NT2/D1 (cell line): ENCODE measurements around the gene TMEM240.
"Not testable (repeated sequence)": the region's sequence is repeated elsewhere in the genome, so short reads cannot be mapped to it uniquely, and the experiment has no call there.

Source experiments
- DNase-seq: peaks from one replicate; pipeline ENCODE4 v3.0.0-alpha.2; 2011; ENCODE audit warnings: low read depth, low spot score
- H3K27me3 ChIP-seq: 2 replicates; pipeline ENCODE4 v1.6.0; 2011; ENCODE audit warnings: mild to moderate bottlenecking; ENCODE audit not compliant: insufficient read length, insufficient read depth
- H3K36me3 ChIP-seq: 2 replicates; pipeline ENCODE4 v1.6.1; 2011; ENCODE audit warnings: mild to moderate bottlenecking, low read length, mixed read lengths; ENCODE audit not compliant: insufficient read depth, insufficient read length
- H3K4me1 ChIP-seq: 2 replicates; pipeline ENCODE4 v1.5.1; 2011; ENCODE audit not compliant: insufficient read depth, insufficient read length
- H3K4me3 ChIP-seq: 2 replicates; pipeline ENCODE4 v1.5.1; 2011; ENCODE audit warnings: low read depth; ENCODE audit not compliant: insufficient read length
- H3K9ac ChIP-seq: 2 replicates; pipeline ENCODE4 v1.6.0; 2011; ENCODE audit warnings: low read depth; ENCODE audit not compliant: insufficient read length
- H3K9me3 ChIP-seq: 2 replicates; pipeline ENCODE4 v1.5.1; 2011; ENCODE audit warnings: mild to moderate bottlenecking, low read length; ENCODE audit not compliant: insufficient read depth
- SUZ12 ChIP-seq: IDR thresholded peaks from 2 replicates; pipeline ENCODE4 v1.6.1; 2011; ENCODE audit not compliant: insufficient read length, insufficient read depth; ENCODE audit errors: extremely low read depth
- YY1 ChIP-seq: IDR thresholded peaks from 2 replicates; pipeline ENCODE4 v1.6.1; 2011; ENCODE audit not compliant: insufficient read length, insufficient read depth
- ZNF274 ChIP-seq: IDR thresholded peaks from 2 replicates; pipeline ENCODE4 v1.6.1; 2011; ENCODE audit warnings: mild to moderate bottlenecking, low read depth, low read length

Gene TMEM240

GRCh38 chr1:1531947-1532346, 8.5 kb downstream of the TMEM240 start:
- DNase-seq: no peak
- Histone ChIP-seq H3K9ac (no peak overlapping the region), H3K9me3 (peaks cover 11% of the 10 kb centered on the region; the same call in 1 of the 2 replicates), H3K4me3 (no peak overlapping the region), H3K4me1 (peaks cover 2% of the 10 kb centered on the region), H3K36me3 (peaks cover 36% of the 10 kb centered on the region), H3K27me3 (no peaks in the 10 kb centered on the region)
- no peak for TF ChIP-seq SUZ12

- H3K36me3 ChIP-seq: peaks cover 44% of the 10 kb centered on the region
Observed at GRCh38 chr1:1529936-1530335, 10.5 kb downstream of the TMEM240 start.

GRCh38 chr1:1529321-1529720, 11.1 kb downstream of the TMEM240 start:
- Histone ChIP-seq H3K9ac (no peak overlapping the region), H3K9me3 (peaks cover 11% of the 10 kb centered on the region; the same call in 1 of the 2 replicates), H3K27me3 (no peaks in the 10 kb centered on the region), H3K4me1 (no peaks in the 10 kb centered on the region), H3K4me3 (no peak overlapping the region), H3K36me3 (peaks cover 46% of the 10 kb centered on the region)
- DNase-seq: no peak
- no peak for TF ChIP-seq ZNF274
- no peak for TF ChIP-seq SUZ12
- TF ChIP-seq YY1: no peak

More at GRCh38 chr1:1529936-1530335, 10.5 kb downstream of the TMEM240 start:
- Histone ChIP-seq H3K4me1 (no peaks in the 10 kb centered on the region), H3K9me3 (peaks cover 11% of the 10 kb centered on the region; the same call in 1 of the 2 replicates), H3K9ac (no peak overlapping the region), H3K4me3 (no peak overlapping the region), H3K27me3 (no peaks in the 10 kb centered on the region)
- no peak for TF ChIP-seq SUZ12
- no peak for TF ChIP-seq ZNF274
- TF ChIP-seq YY1: no peak
- DNase-seq: no peak

- no peak overlapping the region for H3K9ac ChIP-seq
- TF ChIP-seq SUZ12 (no peak), YY1 (no peak), ZNF274 (no peak)
- peaks cover 48% of the 10 kb centered on the region for H3K36me3 ChIP-seq
- DNase-seq: no peak
- H3K4me1 ChIP-seq: no peaks in the 10 kb centered on the region
- peaks cover 11% of the 10 kb centered on the region; the same call in 1 of the 2 replicates for H3K9me3 ChIP-seq
- no peak overlapping the region for H3K4me3 ChIP-seq
- no peaks in the 10 kb centered on the region for H3K27me3 ChIP-seq
Observed at GRCh38 chr1:1528301-1529267, 11.8 kb downstream of the TMEM240 start.

GRCh38 chr1:1527092-1527816, 13.2 kb downstream of the TMEM240 start:
- no peak overlapping the region for H3K9ac ChIP-seq

GRCh38 chr1:1526476-1526875, 13.9 kb downstream of the TMEM240 start:
- H3K9ac ChIP-seq, H3K9me3 ChIP-seq, DNase-seq, H3K4me3 ChIP-seq, H3K27me3 ChIP-seq, H3K4me1 ChIP-seq: not testable (repeated sequence)
- peaks cover 53% of the 10 kb centered on the region for H3K36me3 ChIP-seq

More at GRCh38 chr1:1527092-1527816, 13.2 kb downstream of the TMEM240 start:
- no peak for TF ChIP-seq SUZ12
- TF ChIP-seq ZNF274: no peak
- no peak for TF ChIP-seq YY1
- Histone ChIP-seq H3K4me1 (no peaks in the 10 kb centered on the region), H3K27me3 (no peaks in the 10 kb centered on the region), H3K9me3 (peaks cover 11% of the 10 kb centered on the region; the same call in 1 of the 2 replicates), H3K4me3 (no peak overlapping the region), H3K36me3 (peaks cover 50% of the 10 kb centered on the region)
- no peak for DNase-seq

GRCh38 chr1:1524750-1525383, 15.6 kb downstream of the TMEM240 start:
- not testable (repeated sequence) for DNase-seq

GRCh38 chr1:1523651-1524050, 16.8 kb downstream of the TMEM240 start:
- not testable (repeated sequence) for DNase-seq, H3K4me1 ChIP-seq, H3K9me3 ChIP-seq, H3K4me3 ChIP-seq, H3K27me3 ChIP-seq, H3K9ac ChIP-seq
- peaks cover 52% of the 10 kb centered on the region for H3K36me3 ChIP-seq

More at GRCh38 chr1:1524750-1525383, 15.6 kb downstream of the TMEM240 start:
- not testable (repeated sequence) for H3K4me3 ChIP-seq, H3K4me1 ChIP-seq, H3K9me3 ChIP-seq, H3K9ac ChIP-seq, H3K27me3 ChIP-seq
- peaks cover 61% of the 10 kb centered on the region for H3K36me3 ChIP-seq

- H3K27me3 ChIP-seq, DNase-seq, H3K4me3 ChIP-seq, H3K4me1 ChIP-seq, H3K9ac ChIP-seq, H3K9me3 ChIP-seq: not testable (repeated sequence)
- H3K36me3 ChIP-seq: peaks cover 51% of the 10 kb centered on the region
Observed at GRCh38 chr1:1523226-1523625, 17.2 kb downstream of the TMEM240 start.

- H3K36me3 ChIP-seq: peaks cover 54% of the 10 kb centered on the region
Observed at GRCh38 chr1:1522536-1522935, 17.9 kb downstream of the TMEM240 start.

More at GRCh38 chr1:1522536-1522935, 17.9 kb downstream of the TMEM240 start:
- not testable (repeated sequence) for H3K27me3 ChIP-seq, H3K9ac ChIP-seq, H3K4me3 ChIP-seq, H3K9me3 ChIP-seq, DNase-seq, H3K4me1 ChIP-seq
